HG03469 (cell line): Measurements from ENCODE around the gene MAML3.

ENCODE experiments used
- ATAC-seq: cut with Tn5 transposase; IDR thresholded peaks from one replicate; pipeline ENCODE4 v1.9.1; 2021; ENCODE audit warnings: mild to moderate bottlenecking, moderate library complexity, moderate number of reproducible peaks; ENCODE audit not compliant: unreplicated experiment

The MAML3 gene

GRCh38 chr4:140103676-140104075, 50.3 kb downstream of the MAML3 start:
- ATAC-seq = peak; percentile 81

GRCh38 chr4:140102421-140102820, 51.6 kb downstream of the MAML3 start:
- no peak for ATAC-seq

GRCh38 chr4:140100771-140101170, 53.2 kb downstream of the MAML3 start:
- no peak for ATAC-seq

GRCh38 chr4:140099983-140100382, 54.0 kb downstream of the MAML3 start:
- ATAC-seq = no peak

- ATAC-seq = no peak
These were observed 55.4 kb downstream of the MAML3 start for GRCh38 chr4:140098455-140099160.

- ATAC-seq = no peak
These were observed 56.4 kb downstream of the MAML3 start for GRCh38 chr4:140097572-140097971.

- ATAC-seq = no peak
These were observed 57.1 kb downstream of the MAML3 start for GRCh38 chr4:140096921-140097320.

GRCh38 chr4:140096483-140096861, 57.5 kb downstream of the MAML3 start:
- no peak for ATAC-seq

- peak; percentile 30 for ATAC-seq
These were observed 58.1 kb downstream of the MAML3 start for GRCh38 chr4:140095694-140096482.

GRCh38 chr4:140094438-140095420, 59.3 kb downstream of the MAML3 start:
- no peak for ATAC-seq

- ATAC-seq = no peak
These were observed 61.7 kb downstream of the MAML3 start for GRCh38 chr4:140092094-140092851.

GRCh38 chr4:140091305-140091704, 62.7 kb downstream of the MAML3 start:
- ATAC-seq = no peak

GRCh38 chr4:140090215-140090731, 63.7 kb downstream of the MAML3 start:
- no peak for ATAC-seq

GRCh38 chr4:140089216-140089615, 64.8 kb downstream of the MAML3 start:
- no peak for ATAC-seq

- no peak for ATAC-seq
These were observed 65.5 kb downstream of the MAML3 start for GRCh38 chr4:140088323-140088967.

- no peak for ATAC-seq
These were observed 68.1 kb downstream of the MAML3 start for GRCh38 chr4:140085881-140086280.

GRCh38 chr4:140085062-140085622, 68.8 kb downstream of the MAML3 start:
- no peak for ATAC-seq

GRCh38 chr4:140084385-140084784, 69.6 kb downstream of the MAML3 start:
- ATAC-seq = no peak

- no peak for ATAC-seq
These were observed 71.6 kb downstream of the MAML3 start for GRCh38 chr4:140082391-140082755.
